HG03025 (cell line): ENCODE data around the gene NPIPB2.
A peak's percentile ranks its signal among the peaks of the same experiment; 100 is the strongest.
"Not testable (repeated sequence)": the region's sequence is repeated elsewhere in the genome, so short reads cannot be mapped to it uniquely, and the experiment has no call there.

Experiments
- ATAC-seq: cut with Tn5 transposase; IDR thresholded peaks from one replicate; pipeline ENCODE4 v1.9.1; 2021; ENCODE audit warnings: mild to moderate bottlenecking, moderate library complexity; ENCODE audit not compliant: unreplicated experiment, low FRiP score

NPIPB2 gene

GRCh38 chr16:11962978-11963377 lies 21.1 kb upstream of the NPIPB2 start:
- ATAC-seq, result not testable (repeated sequence)

- ATAC-seq, result not testable (repeated sequence)
Measured at GRCh38 chr16:11962457-11962856, 20.6 kb upstream of the NPIPB2 start.

- no peak for ATAC-seq
Measured at GRCh38 chr16:11957591-11958395, 15.9 kb upstream of the NPIPB2 start.

DNA sequence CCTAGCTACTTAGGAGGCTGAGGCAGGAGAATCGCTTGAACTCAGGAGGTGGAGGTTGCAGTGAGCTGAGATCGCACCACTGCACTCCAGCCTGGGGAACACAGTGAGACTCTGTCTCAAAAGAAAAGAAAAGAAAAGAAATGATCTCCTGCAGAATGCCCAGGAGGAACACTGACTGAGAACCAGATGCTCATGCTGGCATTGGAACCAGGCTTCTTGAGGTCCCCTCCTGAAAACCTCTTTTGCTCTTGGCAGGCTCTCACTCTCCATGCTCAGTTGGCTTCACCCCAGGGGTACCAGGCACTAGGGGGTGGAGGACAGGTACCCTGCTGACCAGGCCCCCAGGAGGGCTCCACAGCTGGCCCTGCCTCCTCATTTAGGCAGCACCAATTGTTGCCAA lies 14.7 kb upstream of the NPIPB2 start:
- no peak for ATAC-seq

- ATAC-seq, result no peak
Measured at GRCh38 chr16:11955713-11956123, 13.9 kb upstream of the NPIPB2 start.

DNA sequence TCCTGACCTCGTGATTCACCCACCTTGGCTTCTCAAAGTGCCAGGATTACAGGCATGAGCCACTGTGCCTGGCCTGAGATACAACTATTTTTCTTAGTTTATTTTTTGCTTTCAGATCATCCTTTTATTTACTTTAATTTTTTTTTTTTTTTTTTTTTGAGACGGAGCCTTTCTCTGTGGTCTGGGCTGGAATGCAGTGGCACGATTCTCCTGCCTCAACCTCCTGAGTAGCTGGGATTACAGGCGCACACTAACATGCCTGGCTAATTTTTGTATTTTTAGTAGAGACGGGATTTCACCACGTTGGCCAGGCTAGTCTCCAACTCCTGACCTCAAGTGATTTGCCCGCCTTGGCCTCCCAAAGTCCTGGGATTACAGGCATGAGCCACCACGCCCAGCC lies 11.7 kb upstream of the NPIPB2 start:
- not testable (repeated sequence) for ATAC-seq

DNA sequence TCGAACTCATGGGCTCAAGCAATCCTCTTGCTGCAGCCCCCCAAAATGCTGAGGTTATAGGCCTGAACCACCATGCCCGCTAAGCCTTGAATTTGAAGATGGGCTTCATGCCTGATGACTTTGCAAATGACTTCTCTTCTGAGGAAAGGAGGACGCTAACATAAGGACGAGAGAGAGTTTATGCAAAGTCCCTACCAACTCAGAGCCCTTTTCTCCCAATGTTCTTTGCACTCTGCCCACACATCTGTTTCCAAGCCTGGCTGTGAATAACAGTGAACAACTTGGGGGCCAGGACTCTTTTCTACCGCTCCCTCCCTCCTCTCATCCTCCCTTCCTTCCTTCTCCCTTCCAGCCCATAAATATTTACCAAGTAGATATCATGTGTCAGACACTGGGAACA lies 8.5 kb upstream of the NPIPB2 start:
- ATAC-seq, result no peak

GRCh38 chr16:11949527-11949926 lies 7.7 kb upstream of the NPIPB2 start:
- no peak for ATAC-seq

DNA sequence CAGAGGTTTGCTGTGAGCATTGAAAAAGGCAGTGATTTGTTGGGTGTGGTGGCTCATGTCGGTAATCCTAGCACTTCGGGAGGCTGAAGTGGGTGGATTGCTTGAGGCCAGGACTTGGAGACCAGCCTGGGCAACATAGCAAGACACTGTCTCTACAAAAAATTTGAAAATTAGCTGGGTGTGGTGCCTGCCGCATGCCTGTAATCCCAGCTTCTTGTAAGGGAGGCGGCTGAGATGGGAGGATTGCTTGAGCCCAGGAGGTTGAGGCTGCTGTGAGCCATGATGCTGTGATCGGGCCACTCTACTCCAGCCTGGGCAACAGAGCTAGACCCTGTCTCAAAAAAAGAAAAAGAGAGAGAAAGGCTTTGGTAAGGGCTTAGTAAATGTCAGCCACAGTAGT lies 7.0 kb upstream of the NPIPB2 start:
- ATAC-seq, result no peak

- ATAC-seq, result no peak
Measured at GRCh38 chr16:11946433-11946832, 4.6 kb upstream of the NPIPB2 start.

DNA sequence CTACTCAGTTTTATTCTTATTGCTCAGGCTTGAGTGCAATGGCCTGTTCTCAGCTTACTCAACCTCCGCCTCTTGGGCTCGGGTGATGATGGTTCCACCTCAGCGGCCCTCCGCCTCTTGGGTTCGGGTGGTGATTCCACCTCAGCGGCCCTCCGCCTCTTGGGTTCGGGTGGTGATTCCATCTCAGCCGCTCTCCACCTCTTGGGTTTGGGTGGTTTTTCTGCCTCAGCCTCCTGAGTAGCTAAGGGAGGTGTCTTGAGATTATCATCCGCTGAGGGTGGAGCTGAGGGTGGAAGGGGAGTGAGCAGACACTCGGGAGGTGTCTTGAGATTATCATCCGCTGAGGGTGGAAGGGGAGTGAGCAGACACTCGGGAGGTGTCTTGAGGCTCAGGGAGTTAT lies 14.5 kb downstream of the NPIPB2 start:
- not testable (repeated sequence) for ATAC-seq

DNA sequence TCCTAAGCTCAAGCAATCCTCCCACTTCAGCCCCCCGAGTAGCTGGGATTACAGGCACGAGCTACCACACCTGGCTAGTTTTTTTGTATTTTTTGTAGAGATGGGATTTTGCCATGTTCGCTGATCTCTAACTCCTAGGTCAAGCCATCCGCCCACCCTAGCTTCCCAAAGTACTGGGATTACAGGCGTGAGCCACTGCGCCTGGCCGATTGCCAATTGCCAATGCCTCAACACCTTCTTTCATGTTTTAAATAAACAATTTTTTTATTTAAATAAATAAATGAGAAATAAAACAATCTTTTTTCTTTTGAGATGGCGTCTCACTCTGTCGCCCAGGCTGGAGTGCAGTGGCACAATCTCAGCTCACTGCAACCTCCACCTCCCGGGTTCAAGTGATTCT lies 17.8 kb downstream of the NPIPB2 start:
- not testable (repeated sequence) for ATAC-seq

DNA sequence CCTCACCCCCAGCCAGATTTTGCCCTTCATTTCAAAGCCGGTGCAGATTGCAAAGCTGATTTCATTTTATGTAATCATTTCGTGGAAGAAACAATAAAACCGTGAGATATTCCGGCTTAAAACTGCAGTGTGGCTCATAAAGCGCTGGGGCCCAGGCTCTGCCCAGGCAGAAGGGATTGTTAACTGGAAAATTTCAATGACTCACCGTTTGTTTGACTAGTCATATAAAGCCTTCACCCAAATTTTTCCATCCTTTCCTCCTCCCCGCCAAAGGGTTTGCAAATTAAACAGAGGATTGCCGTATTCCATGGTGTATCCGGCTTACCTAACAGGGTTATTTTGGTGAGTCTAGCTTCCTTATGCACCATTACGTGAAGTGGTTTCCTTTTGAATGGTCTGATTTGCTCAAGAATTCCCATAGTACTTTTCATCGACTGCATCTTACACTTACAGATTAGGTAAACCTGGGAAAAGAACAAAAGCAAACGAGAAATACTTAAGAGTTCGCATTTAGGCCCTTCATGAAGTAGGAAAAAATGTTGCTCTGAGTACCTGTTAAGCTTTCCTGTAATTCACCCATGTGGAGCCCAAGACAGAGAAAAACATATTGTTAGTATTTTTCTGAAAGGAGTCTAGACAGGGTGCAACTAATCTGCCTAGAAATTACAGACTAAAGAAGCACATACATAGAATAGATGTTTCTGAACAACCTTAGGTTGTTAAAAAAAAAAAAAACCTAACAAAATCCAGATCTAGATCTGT lies 25.1 kb downstream of the NPIPB2 start:
- ATAC-seq, result no peak

DNA sequence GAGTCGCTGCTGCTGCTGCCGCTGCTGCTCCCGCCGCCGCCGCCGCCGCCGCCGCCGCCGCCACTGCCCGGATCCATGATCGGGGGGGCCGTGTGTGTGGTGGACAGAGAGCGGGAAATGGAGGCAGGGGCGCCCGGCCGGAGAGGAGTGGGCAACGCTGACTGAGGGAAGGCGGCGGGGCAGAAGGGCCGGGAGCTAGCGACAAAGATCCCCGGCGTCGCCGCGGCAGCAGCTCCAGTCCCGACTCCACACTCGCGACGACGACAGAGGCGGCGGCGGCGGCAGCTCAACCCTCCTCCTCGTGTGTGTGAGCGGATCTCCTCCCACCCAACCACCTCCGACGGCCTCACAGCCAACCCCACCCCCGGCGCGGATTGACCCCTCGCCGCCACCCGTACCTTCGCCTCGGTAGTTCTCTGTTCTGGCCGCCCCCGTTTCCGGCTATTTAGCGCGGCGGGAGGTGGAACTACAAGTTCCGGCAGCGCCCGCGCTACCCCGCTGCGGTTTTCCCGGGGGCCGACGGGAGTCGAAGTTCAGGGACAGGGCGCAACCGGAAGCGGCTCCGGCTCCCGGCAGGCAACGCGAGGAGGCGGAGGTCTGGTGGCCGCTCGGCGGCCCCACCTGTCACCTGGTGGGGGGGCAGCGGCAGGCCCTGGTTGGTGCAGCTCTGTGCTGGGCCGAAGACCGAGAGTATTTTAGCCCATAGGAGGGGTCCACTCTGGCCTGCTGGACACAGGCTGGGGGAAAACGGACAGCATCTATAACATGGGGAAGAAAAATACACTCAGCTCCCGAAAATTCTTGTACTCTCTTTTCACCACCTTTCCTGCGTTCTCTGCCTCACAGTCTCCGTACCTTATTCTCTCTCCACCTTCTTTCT lies 26.0 kb downstream of the NPIPB2 start, which contains the start of gene GSPT1:
GSPT1 (minus strand) TSS at position 313 of the 880 bp plus-strand sequence; CDS start at position 77, 236 bp downstream.
- peak; percentile 75 for ATAC-seq

DNA sequence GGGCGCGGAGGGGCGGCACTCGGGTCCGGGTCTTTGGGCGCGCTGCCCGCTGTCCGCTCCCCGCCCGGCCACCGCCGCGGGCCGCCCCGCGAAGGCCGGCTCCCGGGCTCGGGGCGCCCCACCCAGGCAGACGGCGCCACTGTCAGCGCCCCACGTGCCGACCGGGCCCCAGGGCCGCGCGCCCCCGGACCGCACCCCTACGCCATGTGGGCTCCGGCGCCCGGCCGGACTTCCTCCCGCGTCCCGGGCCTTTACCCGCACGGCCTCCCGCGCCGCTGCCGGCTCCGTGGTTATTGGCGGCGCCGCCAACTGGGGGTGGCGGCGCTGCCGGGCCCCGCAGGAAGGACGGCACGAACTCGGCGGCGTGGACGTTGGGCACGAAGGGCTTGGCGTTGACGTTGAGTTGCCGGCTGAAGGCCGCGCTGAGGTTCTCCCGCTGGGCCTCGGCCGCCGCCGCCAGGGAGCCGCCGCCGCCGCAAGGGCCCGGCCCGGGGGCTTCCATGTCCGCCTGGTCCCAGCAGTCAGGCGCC lies 26.7 kb downstream of the NPIPB2 start:
- peak; percentile 18 for ATAC-seq

DNA sequence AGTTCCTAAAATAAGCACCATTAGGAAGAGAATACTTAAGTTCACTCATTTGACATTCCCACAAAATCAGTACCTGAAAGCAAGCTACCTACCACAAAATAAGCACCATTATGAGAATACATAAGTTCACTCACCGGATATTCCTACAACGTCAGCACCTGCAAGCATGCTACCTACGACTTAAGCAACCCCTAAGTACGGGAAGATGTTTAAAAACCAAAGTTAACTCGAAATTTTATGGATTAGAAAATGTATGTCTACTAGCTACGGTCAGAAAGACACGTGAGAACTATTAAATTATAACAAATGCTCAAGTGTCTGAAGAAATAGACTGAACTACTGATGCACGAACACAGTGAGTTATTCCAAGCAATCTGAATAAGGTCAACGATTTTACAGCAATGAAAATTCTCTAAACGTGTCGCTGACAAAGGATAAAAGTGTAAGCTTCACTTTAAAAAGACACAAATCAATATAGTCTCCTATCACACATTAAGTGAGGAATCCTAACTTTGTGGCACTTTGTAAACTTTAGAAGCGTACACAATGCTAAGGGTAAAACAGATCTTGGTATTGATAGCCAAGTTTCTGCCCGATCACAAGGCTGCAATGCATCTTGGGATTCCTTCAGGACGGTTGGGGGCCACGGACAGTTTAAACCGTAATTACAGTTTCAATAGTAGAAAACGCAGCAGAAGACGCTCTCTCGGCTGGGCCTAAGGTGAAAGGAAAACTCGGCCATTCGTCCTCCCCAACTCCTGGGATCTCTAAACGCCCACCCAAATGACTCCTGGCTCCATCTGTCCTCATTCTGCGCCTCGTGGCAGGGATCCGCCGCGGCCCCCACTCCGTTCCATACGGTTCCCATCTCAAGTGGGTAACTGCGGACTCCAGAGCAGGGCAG lies 27.4 kb downstream of the NPIPB2 start:
- ATAC-seq, result peak; percentile 0

GRCh38 chr16:11913425-11914079 lies 28.3 kb downstream of the NPIPB2 start:
- ATAC-seq, result no peak

- ATAC-seq, result no peak
Measured at GRCh38 chr16:11909653-11910545, 31.9 kb downstream of the NPIPB2 start.
